Esophagus (tissue), 2 donors: ENCODE results near the gene COPE. TPM values are rescaled to one million over a fixed set of nuclear protein-coding genes. Genes with fewer than 3 reads are reported as not detected.

ENCODE experiments used
- H3K27ac ChIP-seq, 2 donors: one replicate each; pipeline ENCODE4 v1.5.1; 2013; ENCODE audit warnings: low read depth in 2 of 2, mild to moderate bottlenecking in 2 of 2, inconsistent platforms in 1 of 2, low read length in 1 of 2, moderate library complexity in 1 of 2
- H3K27me3 ChIP-seq, 2 donors: one replicate each; pipeline ENCODE4 v1.6.1; 2013; ENCODE audit warnings: low read length in 2 of 2, control low read depth in 1 of 2, mild to moderate bottlenecking in 1 of 2; ENCODE audit not compliant: insufficient read depth in 2 of 2, control insufficient read depth in 1 of 2
- H3K36me3 ChIP-seq, 2 donors: one replicate each; pipeline ENCODE4 v1.6.1; 2013; ENCODE audit warnings: low read length in 1 of 2; ENCODE audit not compliant: control insufficient read depth in 2 of 2, insufficient read depth in 2 of 2
- H3K4me1 ChIP-seq, 2 donors: one replicate each; pipeline ENCODE4 v1.6.1; 2013; ENCODE audit warnings: low read length in 1 of 2; ENCODE audit not compliant: control insufficient read depth in 2 of 2, insufficient read depth in 2 of 2
- H3K4me3 ChIP-seq, 2 donors: one replicate each; pipeline ENCODE4 v1.5.1; 2013; ENCODE audit warnings: low read length in 2 of 2, mild to moderate bottlenecking in 2 of 2, low read depth in 1 of 2, moderate library complexity in 1 of 2
- H3K9me3 ChIP-seq, 2 donors: one replicate each; pipeline ENCODE4 v1.6.1; 2013; ENCODE audit warnings: mild to moderate bottlenecking in 2 of 2, low read depth in 1 of 2, low read length in 1 of 2, moderate library complexity in 1 of 2; ENCODE audit not compliant: control insufficient read depth in 2 of 2, insufficient read depth in 1 of 2
- WGBS, 2 donors: extraction: QIAGEN DNeasy Blood & Tissue Kit; methylation state at CpG; one replicate each; pipeline ENCODE4 v1.1.7; 2013; 5-methylcytosine and 5-hydroxymethylcytosine counted together
- polyA plus RNA-seq, 2 donors: library from polyadenylated mRNA; stranded (reverse); fragments of 200-250 nt; gene quantifications; one replicate each; pipeline ENCODE4 v1.2.3, GENCODE V29; 2013
- donor health status: healthy with polysubstance abuse.
- donor health status: Bipolar disorder and iron deficiency.

Gene COPE
- polyA plus RNA-seq, 2 donors = 192 to 214 TPM

- Histone ChIP-seq H3K27me3 (no peaks in the 10 kb centered on the region), H3K27ac (no peak overlapping the region), H3K9me3 (no peaks in the 10 kb centered on the region), H3K4me3 (no peak overlapping the region), H3K4me1 (no peaks in the 10 kb centered on the region), H3K36me3 (peaks cover 45 to 93% of the 10 kb centered on the region in 2 donors)
- 84 to 85% methylated on average over 22 of the region's 22 CpGs for WGBS, 2 donors
These were observed 62.6 kb downstream of the COPE start for GRCh38 chr19:18856385-18857126.

DNA sequence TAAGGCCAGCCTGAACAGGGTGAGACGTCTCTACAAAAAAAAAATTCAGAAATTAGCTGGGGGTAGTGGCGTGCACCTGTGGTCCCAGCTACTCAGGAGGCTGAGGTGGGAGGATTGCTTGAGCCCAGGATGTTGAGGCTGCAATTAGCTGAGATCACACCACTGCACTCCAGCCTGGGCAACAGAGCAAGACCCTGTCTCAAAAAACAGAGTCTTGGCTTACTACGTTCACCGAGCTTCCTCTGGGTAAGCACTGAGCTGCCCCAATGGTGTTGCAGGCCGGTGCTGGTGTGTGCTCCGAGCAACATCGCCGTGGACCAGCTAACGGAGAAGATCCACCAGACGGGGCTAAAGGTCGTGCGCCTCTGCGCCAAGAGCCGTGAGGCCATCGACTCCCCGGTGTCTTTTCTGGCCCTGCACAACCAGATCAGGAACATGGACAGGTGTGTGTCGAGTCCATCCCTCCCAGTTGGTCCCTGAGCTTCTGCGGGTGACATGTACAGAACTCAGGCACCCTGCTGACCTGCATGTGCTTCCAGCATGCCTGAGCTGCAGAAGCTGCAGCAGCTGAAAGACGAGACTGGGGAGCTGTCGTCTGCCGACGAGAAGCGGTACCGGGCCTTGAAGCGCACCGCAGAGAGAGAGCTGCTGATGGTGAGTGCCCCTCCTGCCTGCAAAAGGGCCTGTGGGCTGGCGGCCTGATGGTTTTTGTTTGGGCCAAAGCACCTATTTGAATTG, 63.4 kb downstream of the COPE start:
- Histone ChIP-seq H3K9me3 (no peaks in the 10 kb centered on the region), H3K36me3 (peaks cover 39 to 92% of the 10 kb centered on the region in 2 donors), H3K4me1 (peaks cover 0 to 2% of the 10 kb centered on the region in 2 donors), H3K4me3 (no peak overlapping the region), H3K27ac (no peak overlapping the region), H3K27me3 (no peaks in the 10 kb centered on the region)
- WGBS, 2 donors = 90 to 92% methylated on average over 27 of the region's 27 CpGs

DNA sequence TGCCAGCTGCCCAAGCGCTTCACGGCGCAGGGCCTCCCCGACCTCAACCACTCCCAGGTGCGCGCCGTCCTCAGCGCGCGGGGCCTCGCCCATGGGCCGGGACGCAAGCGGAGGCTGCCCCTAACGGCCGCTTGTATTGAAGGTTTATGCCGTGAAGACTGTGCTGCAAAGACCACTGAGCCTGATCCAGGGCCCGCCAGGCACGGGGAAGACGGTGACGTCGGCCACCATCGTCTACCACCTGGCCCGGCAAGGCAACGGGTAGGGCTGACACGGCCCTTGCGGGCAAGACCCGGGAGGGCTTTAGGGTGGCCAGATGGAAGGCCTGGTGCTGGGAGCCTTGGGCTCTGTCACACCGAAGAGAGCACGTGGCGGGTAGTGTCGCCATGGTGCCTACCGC, 64.2 kb downstream of the COPE start:
- Histone ChIP-seq H3K27me3 (no peaks in the 10 kb centered on the region), H3K9me3 (no peaks in the 10 kb centered on the region), H3K27ac (no peak overlapping the region), H3K36me3 (peaks cover 42 to 90% of the 10 kb centered on the region in 2 donors), H3K4me3 (no peak overlapping the region), H3K4me1 (peaks cover 2 to 8% of the 10 kb centered on the region in 2 donors)
- 95% methylated on average over 33 of the region's 33 CpGs for WGBS, 2 donors

DNA sequence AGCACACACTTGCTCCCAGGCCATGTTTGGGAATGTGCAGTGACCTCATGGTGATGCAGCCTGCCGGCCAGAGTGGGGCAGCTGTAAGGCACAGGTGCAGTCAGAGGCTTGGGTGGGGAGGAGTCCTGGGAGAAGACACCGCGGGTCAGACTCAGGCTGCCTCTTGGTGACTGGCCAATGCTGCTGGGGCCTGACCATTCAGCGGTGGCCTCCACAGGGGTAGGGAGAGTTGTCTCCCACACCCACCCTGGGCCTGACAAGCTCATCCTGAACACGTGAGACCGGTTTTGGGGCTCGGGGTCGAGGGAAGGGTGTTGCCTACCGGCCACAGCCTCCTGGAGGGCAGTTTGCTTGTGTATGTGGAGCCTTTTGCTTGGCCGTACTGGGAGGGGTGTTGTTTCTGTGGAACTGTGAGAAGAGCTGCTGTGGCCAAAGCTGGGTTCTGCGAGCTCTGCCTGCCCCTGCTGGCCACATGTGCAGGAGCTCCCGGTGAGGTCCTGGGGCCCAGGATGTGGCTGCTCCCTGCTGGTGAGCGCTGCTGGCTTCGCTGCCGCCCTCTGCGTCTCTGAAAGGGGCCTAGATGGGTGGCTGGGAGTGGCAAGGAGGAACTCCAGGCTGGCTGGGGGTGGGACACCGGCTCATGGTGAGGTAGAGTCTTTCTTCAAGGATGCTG, 65.3 kb downstream of the COPE start:
- Histone ChIP-seq H3K27ac (no peak overlapping the region), H3K27me3 (no peaks in the 10 kb centered on the region), H3K4me1 (peaks cover 6 to 15% of the 10 kb centered on the region in 2 donors), H3K9me3 (no peaks in the 10 kb centered on the region), H3K36me3 (peaks cover 36 to 82% of the 10 kb centered on the region in 2 donors), H3K4me3 (no peak overlapping the region)
- WGBS, 2 donors = 87 to 90% methylated on average over 16 to 17 of the region's 17 CpGs

GRCh38 chr19:18852648-18853047, 66.5 kb downstream of the COPE start:
- peaks cover 6 to 16% of the 10 kb centered on the region in 2 donors for H3K4me1 ChIP-seq
- H3K27ac ChIP-seq = no peak overlapping the region
- H3K27me3 ChIP-seq = no peaks in the 10 kb centered on the region
- no peak overlapping the region for H3K4me3 ChIP-seq
- peaks cover 28 to 77% of the 10 kb centered on the region in 2 donors for H3K36me3 ChIP-seq
- WGBS, 2 donors = 66 to 74% methylated on average over 12 of the region's 12 CpGs
- no peaks in the 10 kb centered on the region for H3K9me3 ChIP-seq

GRCh38 chr19:18851673-18852325, 67.4 kb downstream of the COPE start:
- no peaks in the 10 kb centered on the region for H3K9me3 ChIP-seq
- peaks cover 6 to 16% of the 10 kb centered on the region in 2 donors for H3K4me1 ChIP-seq
- 94 to 96% methylated on average over 31 of the region's 31 CpGs for WGBS, 2 donors
- no peak overlapping the region for H3K4me3 ChIP-seq
- H3K27ac ChIP-seq = no peak overlapping the region
- peaks cover 20 to 69% of the 10 kb centered on the region in 2 donors for H3K36me3 ChIP-seq
- no peaks in the 10 kb centered on the region for H3K27me3 ChIP-seq

GRCh38 chr19:18850471-18851375, 68.5 kb downstream of the COPE start:
- H3K27ac ChIP-seq = no peak overlapping the region
- no peak overlapping the region for H3K4me3 ChIP-seq
- H3K27me3 ChIP-seq = no peaks in the 10 kb centered on the region
- H3K9me3 ChIP-seq = no peaks in the 10 kb centered on the region
- H3K36me3 ChIP-seq = peaks cover 13 to 65% of the 10 kb centered on the region in 2 donors
- peaks cover 6 to 17% of the 10 kb centered on the region in 2 donors for H3K4me1 ChIP-seq
- 52 to 69% methylated on average over 27 of the region's 27 CpGs for WGBS, 2 donors

DNA sequence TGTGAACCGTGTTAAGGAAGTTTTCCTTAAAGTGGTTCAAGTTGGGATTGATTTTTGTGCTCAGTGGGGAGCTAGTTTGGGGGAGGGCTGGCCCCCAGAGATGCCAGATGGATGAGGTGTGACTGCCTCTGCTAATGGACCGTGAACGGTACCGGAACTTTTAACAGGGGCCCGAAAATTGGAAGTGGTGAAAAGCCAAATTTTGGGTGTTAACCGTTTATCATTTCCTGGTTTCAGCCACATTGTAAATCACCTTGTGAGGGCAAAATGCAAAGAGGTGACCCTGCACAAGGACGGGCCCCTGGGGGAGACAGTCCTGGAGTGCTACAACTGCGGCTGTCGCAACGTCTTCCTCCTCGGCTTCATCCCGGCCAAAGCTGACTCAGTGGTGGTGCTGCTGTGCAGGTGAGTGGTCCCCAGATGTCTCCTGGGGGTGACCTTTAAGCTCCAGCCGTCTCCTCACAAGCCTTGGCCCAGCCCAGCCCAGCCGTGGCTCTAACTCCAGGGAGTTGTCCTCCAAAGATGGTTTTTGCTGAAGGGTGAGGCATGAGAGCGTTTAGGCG, 69.3 kb downstream of the COPE start:
- WGBS, 2 donors = 38 to 46% methylated on average over 16 of the region's 16 CpGs
- Histone ChIP-seq H3K27me3 (no peaks in the 10 kb centered on the region), H3K4me1 (peaks cover 6 to 19% of the 10 kb centered on the region in 2 donors), H3K9me3 (no peaks in the 10 kb centered on the region), H3K36me3 (peaks cover 13 to 59% of the 10 kb centered on the region in 2 donors), H3K27ac (peak overlapping the region; percentile 67 to 68), H3K4me3 (no peak overlapping the region)
